Liver (tissue), 9 donors: ENCODE results near the gene MINK1. TPM values are rescaled to one million over a fixed set of nuclear protein-coding genes. Genes with fewer than 3 reads are reported as not detected.

Experiments used
- DNase-seq: peaks from one replicate; pipeline ENCODE4 v3.0.0-alpha.2; 2017; ENCODE audit warnings: low spot score
- H3K27ac ChIP-seq, 2 donors: one replicate each; pipeline ENCODE4 v1.7.0; 2013; ENCODE audit warnings: inconsistent platforms in 2 of 2, low read length in 2 of 2, control low read depth in 1 of 2, low read depth in 1 of 2, mild to moderate bottlenecking in 1 of 2
- H3K27me3 ChIP-seq, 4 donors: one replicate each; pipeline versions ENCODE4 v1.6.1 to v1.7.0; 2013; ENCODE audit warnings: low read length in 3 of 4, inconsistent platforms in 1 of 4, mild to moderate bottlenecking in 1 of 4, moderate library complexity in 1 of 4; ENCODE audit not compliant: control insufficient read depth in 4 of 4, insufficient read depth in 4 of 4
- H3K36me3 ChIP-seq, 4 donors: one replicate each; pipeline versions ENCODE4 v1.6.1 to v1.7.0; 2013; ENCODE audit warnings: low read length in 3 of 4, mild to moderate bottlenecking in 3 of 4, low read depth in 1 of 4, moderate library complexity in 1 of 4; ENCODE audit not compliant: control insufficient read depth in 4 of 4, insufficient read depth in 3 of 4
- H3K4me1 ChIP-seq, 4 donors: one replicate each; pipeline versions ENCODE4 v1.6.1 to v1.7.0; 2013; ENCODE audit warnings: low read length in 3 of 4, mild to moderate bottlenecking in 3 of 4, moderate library complexity in 1 of 4; ENCODE audit not compliant: control insufficient read depth in 4 of 4, insufficient read depth in 4 of 4
- H3K4me3 ChIP-seq, 3 donors: one replicate each; pipeline versions ENCODE4 v1.6.1 to v1.7.0; 2013; ENCODE audit warnings: low read length in 3 of 3, control low read depth in 1 of 3, low read depth in 1 of 3, mild to moderate bottlenecking in 1 of 3
- H3K9ac ChIP-seq, 2 donors: one replicate each; pipeline ENCODE4 v1.7.0; 2013; ENCODE audit warnings: low read length in 2 of 2, mild to moderate bottlenecking in 2 of 2, moderate library complexity in 2 of 2, control low read depth in 1 of 2, low read depth in 1 of 2
- H3K9me3 ChIP-seq, 4 donors: one replicate each; pipeline versions ENCODE4 v1.6.1 to v1.7.0; 2013; ENCODE audit warnings: low read length in 3 of 4; ENCODE audit not compliant: control insufficient read depth in 4 of 4
- CTCF ChIP-seq: fragments of 150-350 bp; IDR thresholded peaks from 2 replicates; pipeline ENCODE4 v1.5.1; 2017; ENCODE audit warnings: improper control_type of control experiment, low read depth, low read length; ENCODE audit not compliant: missing input control
- EGR1 ChIP-seq, 2 donors: IDR thresholded peaks; 2 replicates each; pipeline ENCODE4 v1.6.1; 2016 to 2018; ENCODE audit warnings: antibody characterized with exemption in 2 of 2, low read depth in 2 of 2
- FOXA1 ChIP-seq: IDR thresholded peaks from 2 replicates; pipeline ENCODE4 v1.6.1; 2016; ENCODE audit warnings: antibody characterized with exemption
- FOXA2 ChIP-seq: IDR thresholded peaks from 2 replicates; pipeline ENCODE4 v1.6.1; 2016; ENCODE audit warnings: antibody characterized with exemption
- GABPA ChIP-seq, 2 donors: IDR thresholded peaks in 1 of 2; conservative IDR thresholded peaks in 1 of 2; 2 replicates each; pipeline ENCODE4 v1.6.1; 2016; ENCODE audit warnings: antibody characterized with exemption in 2 of 2, mild to moderate bottlenecking in 1 of 2, moderate library complexity in 1 of 2
- HNF4G ChIP-seq: IDR thresholded peaks from 2 replicates; pipeline ENCODE4 v1.6.1; 2016; ENCODE audit warnings: antibody characterized with exemption
- JUND ChIP-seq, 2 donors: IDR thresholded peaks; 2 replicates each; pipeline ENCODE4 v1.6.1; 2016; ENCODE audit warnings: antibody characterized with exemption in 2 of 2
- MAX ChIP-seq: IDR thresholded peaks from 2 replicates; pipeline ENCODE4 v1.6.1; 2016; ENCODE audit warnings: antibody characterized with exemption
- NR2F2 ChIP-seq: IDR thresholded peaks from 2 replicates; pipeline ENCODE4 v1.6.1; 2016; ENCODE audit warnings: antibody characterized with exemption
- RAD21 ChIP-seq, 2 donors: IDR thresholded peaks; 2 replicates each; pipeline ENCODE4 v1.6.1; 2016; ENCODE audit warnings: antibody characterized with exemption in 2 of 2, mild to moderate bottlenecking in 2 of 2
- RXRA ChIP-seq, 2 donors: IDR thresholded peaks; 2 replicates each; pipeline ENCODE4 v1.6.1; 2017 to 2018; ENCODE audit warnings: antibody characterized with exemption in 2 of 2, mild to moderate bottlenecking in 1 of 2
- YY1 ChIP-seq: IDR thresholded peaks from 2 replicates; pipeline ENCODE4 v1.6.1; 2016; ENCODE audit warnings: antibody characterized with exemption, mild to moderate bottlenecking
- ZBTB33 ChIP-seq: IDR thresholded peaks from 2 replicates; pipeline ENCODE4 v1.6.1; 2016; ENCODE audit warnings: antibody characterized with exemption
- WGBS: extraction: QIAGEN DNeasy Blood & Tissue Kit; methylation state at CpG from one replicate; pipeline ENCODE4 v1.1.7; 2013; 5-methylcytosine and 5-hydroxymethylcytosine counted together
- polyA plus RNA-seq, 2 donors: library from polyadenylated mRNA; stranded (reverse) in 1 of 2; unstranded in 1 of 2; fragments of 200-250 nt in 1 of 2; fragments of >200 nt in 1 of 2; fragmentation: Nextera tagmentation in 1 of 2; extraction: Ambion mirVana in 1 of 2; gene quantifications; one replicate each; pipeline versions ENCODE4 v1.2.1 to v1.2.3, GENCODE V29; 2013 to 2015
- total RNA-seq, 2 donors: library from RNA; depleted of rRNA; stranded (reverse); fragments of >200 nt; gene quantifications; one replicate each; pipeline ENCODE4 v1.2.3, GENCODE V29; 2014
- donor health status: healthy.
- donor health status: healthy.
- donor health status: healthy.
- donor health status: healthy.
- donor health status: healthy.

Gene MINK1
- total and polyA plus RNA-seq, 4 donors = 6.9 to 30.6 (median 21.1) TPM

GRCh38 chr17:4786106-4786511 lies 47.0 kb upstream of the MINK1 start, which contains the start of gene VMO1:
VMO1 (minus strand) TSS chr17:4786364; CDS start chr17:4786352, 12 bp downstream.
- Histone ChIP-seq H3K27ac (peak within 1 kb of the TSS; percentile 60 to 76), H3K9me3 (no peaks in the 10 kb centered on the region), H3K9ac (peak within 1 kb of the TSS in 1 of 2 donors; percentile 27), H3K4me1 (peaks cover 3 to 37% (median 22%) of the 10 kb centered on the region in 4 donors), H3K27me3 (no peaks in the 10 kb centered on the region), H3K36me3 (peaks cover 0 to 3% (median under 1%) of the 10 kb centered on the region in 4 donors), H3K4me3 (no peak within 1 kb of the TSS)
- TF ChIP-seq NR2F2 = peak; percentile 36
- TF ChIP-seq MAX = no peak
- peak in 1 of 2 donors; percentile 11 for TF ChIP-seq RAD21 (IDR thresholded peaks at IDR 0.05)
- DNase-seq = no peak
- 56% methylated on average over 24 of the region's 24 CpGs for WGBS

GRCh38 chr17:4786516-4786915 lies 46.6 kb upstream of the MINK1 start:
- TF ChIP-seq NR2F2 = no peak
- no peak for TF ChIP-seq EGR1 (IDR thresholded peaks at IDR 0.05; ENCODE audit: low read depth in 2 of 2)
- no peak for TF ChIP-seq RXRA (IDR thresholded peaks at IDR 0.05)
- peak in 1 of 2 donors; percentile 2 for TF ChIP-seq RAD21 (IDR thresholded peaks at IDR 0.05)
- TF ChIP-seq ZBTB33 = no peak
- WGBS = 47% methylated on average over 6 of the region's 6 CpGs
- H3K4me1 ChIP-seq = peaks cover 3 to 37% (median 22%) of the 10 kb centered on the region in 4 donors
- no peak for DNase-seq
- peak overlapping the region; percentile 49 to 60 for H3K27ac ChIP-seq
- H3K4me3 ChIP-seq = no peak overlapping the region
- no peaks in the 10 kb centered on the region for H3K9me3 ChIP-seq
- H3K36me3 ChIP-seq = peaks cover 0 to 3% (median under 1%) of the 10 kb centered on the region in 4 donors
- H3K27me3 ChIP-seq = no peaks in the 10 kb centered on the region
- peak overlapping the region in 1 of 2 donors; percentile 27 for H3K9ac ChIP-seq

- 32% methylated on average over 14 of the region's 14 CpGs for WGBS
- Histone ChIP-seq H3K9me3 (no peaks in the 10 kb centered on the region), H3K4me3 (peak overlapping the region; percentile 68 to 78 (median 71)), H3K4me1 (peaks cover 3 to 37% (median 22%) of the 10 kb centered on the region in 4 donors), H3K27ac (peak overlapping the region; percentile 76 to 94), H3K36me3 (no peaks in the 10 kb centered on the region), H3K27me3 (no peaks in the 10 kb centered on the region), H3K9ac (peak overlapping the region in 1 of 2 donors; percentile 71)
- DNase-seq = no peak
- no peak for TF ChIP-seq EGR1 (IDR thresholded peaks at IDR 0.05; ENCODE audit: low read depth in 2 of 2)
- peak; percentile 12 for TF ChIP-seq NR2F2
These were observed 44.9 kb upstream of the MINK1 start for GRCh38 chr17:4788159-4788806.

- peak within 1 kb of the TSS; percentile 68 to 78 (median 71) for H3K4me3 ChIP-seq
- H3K9ac ChIP-seq = peak within 1 kb of the TSS; percentile 71 to 80
- H3K9me3 ChIP-seq = no peaks in the 10 kb centered on the region
- 14% methylated on average over 62 of the region's 62 CpGs for WGBS
- DNase-seq = peak; percentile 72
- H3K36me3 ChIP-seq = no peaks in the 10 kb centered on the region
- no peaks in the 10 kb centered on the region for H3K27me3 ChIP-seq
- H3K27ac ChIP-seq = peak within 1 kb of the TSS; percentile 76 to 94
- peaks cover 3 to 37% (median 22%) of the 10 kb centered on the region in 4 donors for H3K4me1 ChIP-seq
- TF ChIP-seq HNF4G (no peak), FOXA2 (no peak), RAD21 (IDR thresholded peaks at IDR 0.05) (peak; percentile 26 to 46), JUND (IDR thresholded peaks at IDR 0.05) (no peak), ZBTB33 (no peak), FOXA1 (no peak), CTCF (no peak), EGR1 (IDR thresholded peaks at IDR 0.05; ENCODE audit: low read depth in 2 of 2) (peak in 1 of 2 donors; percentile 84), YY1 (no peak), GABPA (IDR thresholded peaks at IDR 0.05 in 1 of 2, conservative IDR thresholded peaks at IDR 0.05 in 1 of 2) (no peak)
These were observed 44.1 kb upstream of the MINK1 start, which contains the start of gene GLTPD2 for GRCh38 chr17:4788807-4789700. GLTPD2 (plus strand) TSS chr17:4788964; CDS start chr17:4789012, 48 bp downstream.
